WTC11 (cell line): ENCODE data around the gene DAPK1. TPM values are rescaled to one million over a fixed set of nuclear protein-coding genes. Genes with fewer than 3 reads are reported as not detected.

Source experiments
- ATAC-seq: fragments of 200-7000 bp; cut with Tn5 transposase; 2 replicates; pipeline ENCODE4 v1.10.0; 2021; ENCODE audit warnings: mild to moderate bottlenecking, moderate library complexity
- CTCF ChIA-PET: fragments of 300-600 bp; sonication (Branson Sonifier 250); formaldehyde crosslinking; loops from one replicate; lab custom pipeline; 2021; ENCODE audit warnings: antibody characterized with exemption; lab: Charles Lee
- POLR2A ChIA-PET: fragments of 350-600 bp; sonication (Branson Sonifier 250); formaldehyde crosslinking; loops from one replicate; lab custom pipeline; 2021; ENCODE audit warnings: antibody characterized with exemption; lab: Charles Lee
- DNase-seq: peaks from one replicate; pipeline ENCODE4 v3.0.0; 2021; ENCODE audit warnings: low spot score
- H3K27ac Mint-ChIP-seq: 2 replicates; pipeline ENCODE4 v1.8.0; 2021; ENCODE audit warnings: mixed read lengths
- H3K27me3 Mint-ChIP-seq: 2 replicates; pipeline ENCODE4 v1.8.0; 2021; ENCODE audit warnings: low read depth, mild to moderate bottlenecking, moderate library complexity, mixed read lengths
- H3K36me3 Mint-ChIP-seq: 2 replicates; pipeline ENCODE4 v1.8.0; 2021; ENCODE audit warnings: mixed read lengths
- H3K4me1 Mint-ChIP-seq: 2 replicates; pipeline ENCODE4 v1.8.0; 2022; ENCODE audit warnings: mixed read lengths
- H3K4me3 Mint-ChIP-seq: 2 replicates; pipeline ENCODE4 v1.8.0; 2021; ENCODE audit warnings: mild to moderate bottlenecking, moderate library complexity, mixed read lengths
- H3K9me3 Mint-ChIP-seq: 2 replicates; pipeline ENCODE4 v1.8.0; 2021; ENCODE audit warnings: mixed read lengths
- ELF4 ChIP-seq: sonication (generic); formaldehyde crosslinking; IDR thresholded peaks from 2 replicates; pipeline ENCODE4 v1.8.1; 2022; ENCODE audit warnings: low read depth, mild to moderate bottlenecking, moderate library complexity, missing genetic modification reagents
- EMX1 ChIP-seq: fragments of 250-450 bp; sonication (Bioruptor Pico); IDR thresholded peaks from 2 replicates; pipeline ENCODE4 v1.8.0; 2021; ENCODE audit warnings: mild to moderate bottlenecking
- ETV6 ChIP-seq: sonication (generic); formaldehyde crosslinking; IDR thresholded peaks from 2 replicates; pipeline ENCODE4 v1.8.1; 2022; ENCODE audit warnings: mild to moderate bottlenecking, missing genetic modification reagents
- GRHL2 ChIP-seq: fragments of 250-450 bp; sonication (Bioruptor Pico); IDR thresholded peaks from 2 replicates; pipeline ENCODE4 v1.8.0; 2022; ENCODE audit warnings: mild to moderate bottlenecking, moderate library complexity; ENCODE audit not compliant: insufficient replicate concordance, severe bottlenecking
- GTF2I ChIP-seq: fragments of 250-450 bp; sonication (Bioruptor Pico); conservative IDR thresholded peaks from 2 replicates; pipeline ENCODE4 v1.4.0; 2021; ENCODE audit warnings: mild to moderate bottlenecking
- HMGA2 ChIP-seq: fragments of 250-450 bp; sonication (Bioruptor Pico); IDR thresholded peaks from 2 replicates; pipeline ENCODE4 v1.4.0; 2021; ENCODE audit warnings: mild to moderate bottlenecking, moderate library complexity
- JUN ChIP-seq: sonication (generic); formaldehyde crosslinking; IDR thresholded peaks from 2 replicates; pipeline ENCODE4 v1.8.0; 2023; ENCODE audit warnings: mild to moderate bottlenecking, missing genetic modification reagents
- KAT7 ChIP-seq: sonication (generic); formaldehyde crosslinking; IDR thresholded peaks from 2 replicates; pipeline ENCODE4 v1.8.1; 2023; ENCODE audit warnings: missing genetic modification reagents, mild to moderate bottlenecking, borderline replicate concordance
- MYBL2 ChIP-seq: sonication (generic); formaldehyde crosslinking; IDR thresholded peaks from 2 replicates; pipeline ENCODE4 v1.8.1; 2023; ENCODE audit warnings: mild to moderate bottlenecking, moderate library complexity, missing genetic modification reagents
- NFYB ChIP-seq: sonication (generic); formaldehyde crosslinking; conservative IDR thresholded peaks from 2 replicates; pipeline ENCODE4 v1.8.0; 2022; ENCODE audit warnings: low read depth, missing genetic modification reagents
- NR1H2 ChIP-seq: sonication (generic); formaldehyde crosslinking; IDR thresholded peaks from 2 replicates; pipeline ENCODE4 v1.9.0; 2021; ENCODE audit warnings: mild to moderate bottlenecking, moderate library complexity, missing genetic modification reagents
- RORB ChIP-seq: fragments of 250-450 bp; sonication (Bioruptor Pico); IDR thresholded peaks from 2 replicates; pipeline ENCODE4 v1.9.0; 2021; ENCODE audit warnings: mild to moderate bottlenecking
- SMAD4 ChIP-seq: sonication (generic); formaldehyde crosslinking; IDR thresholded peaks from 2 replicates; pipeline ENCODE4 v1.8.0; 2022; ENCODE audit warnings: mild to moderate bottlenecking, missing genetic modification reagents
- SOX15 ChIP-seq: fragments of 250-450 bp; sonication (Bioruptor Pico); IDR thresholded peaks from 2 replicates; pipeline ENCODE4 v1.9.0; 2021; ENCODE audit warnings: mild to moderate bottlenecking
- TP53 ChIP-seq: sonication (generic); formaldehyde crosslinking; IDR thresholded peaks from 2 replicates; pipeline ENCODE4 v1.8.1; 2023; ENCODE audit warnings: mild to moderate bottlenecking, missing genetic modification reagents
- ZNF219 ChIP-seq: sonication (generic); formaldehyde crosslinking; IDR thresholded peaks from 2 replicates; pipeline ENCODE4 v1.8.0; 2023; ENCODE audit warnings: missing genetic modification reagents, mild to moderate bottlenecking, borderline replicate concordance
- total RNA-seq: library from RNA; stranded (reverse); gene quantifications from 3 replicates; pipeline ENCODE4 v1.2.3, GENCODE V29; 2021
- TF ChIP-seq, protein P1 (sequence below): sonication (generic); formaldehyde crosslinking; IDR thresholded peaks from 2 replicates; pipeline ENCODE4 v1.8.0; 2022; ENCODE audit warnings: mild to moderate bottlenecking, missing genetic modification reagents
- TF ChIP-seq, protein P2 (sequence below): sonication (generic); formaldehyde crosslinking; IDR thresholded peaks from 2 replicates; pipeline ENCODE4 v1.8.0; 2022; ENCODE audit warnings: mild to moderate bottlenecking, missing genetic modification reagents
- TF ChIP-seq, protein P3 (sequence below): sonication (generic); formaldehyde crosslinking; conservative IDR thresholded peaks from 2 replicates; pipeline ENCODE4 v1.8.1; 2022; ENCODE audit warnings: mild to moderate bottlenecking, missing genetic modification reagents
- TF ChIP-seq, protein P4 (sequence below): sonication (generic); formaldehyde crosslinking; IDR thresholded peaks from 2 replicates; pipeline ENCODE4 v1.8.0; 2022; ENCODE audit warnings: mild to moderate bottlenecking, missing genetic modification reagents
- TF ChIP-seq, protein P5 (sequence below): sonication (generic); formaldehyde crosslinking; IDR thresholded peaks from 2 replicates; pipeline ENCODE4 v1.8.1; 2023; ENCODE audit warnings: mild to moderate bottlenecking, missing genetic modification reagents, moderate library complexity

DAPK1 gene
- total RNA-seq, 1 experiment from 2014 or later, result 129 TPM

DNA sequence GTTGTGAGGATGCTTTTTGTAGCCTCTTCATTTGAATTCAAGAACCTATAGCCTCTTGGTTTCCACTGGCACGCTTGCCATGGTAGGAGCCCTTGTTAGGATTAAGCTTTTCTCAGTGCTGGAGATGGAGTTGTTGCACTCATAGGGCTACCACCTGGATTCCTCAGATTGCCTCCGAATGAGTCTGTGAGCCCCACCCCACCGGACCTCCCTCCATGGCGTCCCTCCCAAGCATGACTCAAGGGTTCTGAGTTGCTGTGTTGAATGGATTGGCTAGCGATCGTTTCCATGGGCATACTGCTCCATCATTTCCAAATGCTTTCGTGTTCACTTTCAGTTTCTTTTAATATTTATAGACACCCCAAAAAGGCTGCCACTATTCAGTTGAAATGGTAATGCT lies 69.9 kb downstream of the DAPK1 start:
- POLR2A ChIA-PET, result interaction anchor here (0.6 kb wide), 1 partner anchor 44 kb away, joined by 3 read pairs; no protein-coding TSS in a partner anchor
- H3K36me3 Mint-ChIP-seq, result peaks cover 15% of the 10 kb centered on the region
- DNase-seq (no peak), ATAC-seq (0 out of 2 replicates have a peak, but pooled peaks have one; percentile 30)
- no peaks in the 10 kb centered on the region for H3K9me3 Mint-ChIP-seq
- CTCF ChIA-PET, result no interaction called here
- no peak overlapping the region for H3K4me3 Mint-ChIP-seq
- TF ChIP-seq, protein P1, sequence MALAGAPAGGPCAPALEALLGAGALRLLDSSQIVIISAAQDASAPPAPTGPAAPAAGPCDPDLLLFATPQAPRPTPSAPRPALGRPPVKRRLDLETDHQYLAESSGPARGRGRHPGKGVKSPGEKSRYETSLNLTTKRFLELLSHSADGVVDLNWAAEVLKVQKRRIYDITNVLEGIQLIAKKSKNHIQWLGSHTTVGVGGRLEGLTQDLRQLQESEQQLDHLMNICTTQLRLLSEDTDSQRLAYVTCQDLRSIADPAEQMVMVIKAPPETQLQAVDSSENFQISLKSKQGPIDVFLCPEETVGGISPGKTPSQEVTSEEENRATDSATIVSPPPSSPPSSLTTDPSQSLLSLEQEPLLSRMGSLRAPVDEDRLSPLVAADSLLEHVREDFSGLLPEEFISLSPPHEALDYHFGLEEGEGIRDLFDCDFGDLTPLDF (CRISPR knock-in tag), result no peak
- TF ChIP-seq GRHL2 (CRISPR knock-in tag) (no peak), TP53 (CRISPR knock-in tag) (no peak)
- no peaks in the 10 kb centered on the region for H3K27me3 Mint-ChIP-seq
- no peak overlapping the region for H3K27ac Mint-ChIP-seq
- H3K4me1 Mint-ChIP-seq, result peaks cover 84% of the 10 kb centered on the region

DNA sequence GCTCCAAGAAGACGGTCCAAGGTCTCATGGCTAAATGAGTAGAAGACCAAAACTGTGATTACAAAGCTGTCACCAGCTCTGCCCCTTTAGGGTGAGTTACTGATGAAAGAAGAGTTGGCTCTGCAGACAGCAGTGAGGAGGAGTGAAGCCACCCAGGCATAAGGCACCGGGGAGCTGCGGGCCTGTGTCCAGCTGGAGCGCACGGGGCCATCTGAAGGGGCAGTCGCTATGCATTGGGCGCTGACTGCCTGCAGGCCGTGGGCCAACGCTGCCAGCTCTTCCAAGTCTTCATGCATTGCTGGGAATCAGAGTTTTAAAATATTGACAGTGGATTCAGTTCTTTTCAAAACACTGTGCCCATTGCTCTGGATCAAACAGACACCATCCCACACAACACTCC lies 70.3 kb downstream of the DAPK1 start:
- POLR2A ChIA-PET, result interaction anchor here (0.6 kb wide), 1 partner anchor 43 kb away, joined by 3 read pairs; no protein-coding TSS in a partner anchor
- no peak for DNase-seq
- Mint-ChIP-seq H3K27ac (no peak overlapping the region), H3K36me3 (peaks cover 14% of the 10 kb centered on the region), H3K27me3 (no peaks in the 10 kb centered on the region), H3K4me1 (peaks cover 87% of the 10 kb centered on the region), H3K4me3 (no peak overlapping the region), H3K9me3 (no peaks in the 10 kb centered on the region)
- no peak for TF ChIP-seq HMGA2 (CRISPR knock-in tag)
- TF ChIP-seq, protein P2, sequence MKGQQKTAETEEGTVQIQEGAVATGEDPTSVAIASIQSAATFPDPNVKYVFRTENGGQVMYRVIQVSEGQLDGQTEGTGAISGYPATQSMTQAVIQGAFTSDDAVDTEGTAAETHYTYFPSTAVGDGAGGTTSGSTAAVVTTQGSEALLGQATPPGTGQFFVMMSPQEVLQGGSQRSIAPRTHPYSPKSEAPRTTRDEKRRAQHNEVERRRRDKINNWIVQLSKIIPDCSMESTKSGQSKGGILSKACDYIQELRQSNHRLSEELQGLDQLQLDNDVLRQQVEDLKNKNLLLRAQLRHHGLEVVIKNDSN (CRISPR knock-in tag), result no peak
- no peak for TF ChIP-seq MYBL2
- TF ChIP-seq KAT7 (CRISPR knock-in tag), result no peak
- no peak for TF ChIP-seq ZNF219 (CRISPR knock-in tag)
- TF ChIP-seq JUN, result no peak
- TF ChIP-seq ETV6 (CRISPR knock-in tag), result no peak
- TF ChIP-seq SOX15 (CRISPR knock-in tag), result no peak
- no peak for TF ChIP-seq EMX1
- TF ChIP-seq, protein P3, sequence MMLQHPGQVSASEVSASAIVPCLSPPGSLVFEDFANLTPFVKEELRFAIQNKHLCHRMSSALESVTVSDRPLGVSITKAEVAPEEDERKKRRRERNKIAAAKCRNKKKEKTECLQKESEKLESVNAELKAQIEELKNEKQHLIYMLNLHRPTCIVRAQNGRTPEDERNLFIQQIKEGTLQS (CRISPR knock-in tag), result no peak
- TF ChIP-seq, protein P4, sequence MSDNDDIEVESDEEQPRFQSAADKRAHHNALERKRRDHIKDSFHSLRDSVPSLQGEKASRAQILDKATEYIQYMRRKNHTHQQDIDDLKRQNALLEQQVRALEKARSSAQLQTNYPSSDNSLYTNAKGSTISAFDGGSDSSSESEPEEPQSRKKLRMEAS (CRISPR knock-in tag), result no peak
- ATAC-seq, result no peak; the same call in none of the 2 replicates
- CTCF ChIA-PET, result no interaction called here

DNA sequence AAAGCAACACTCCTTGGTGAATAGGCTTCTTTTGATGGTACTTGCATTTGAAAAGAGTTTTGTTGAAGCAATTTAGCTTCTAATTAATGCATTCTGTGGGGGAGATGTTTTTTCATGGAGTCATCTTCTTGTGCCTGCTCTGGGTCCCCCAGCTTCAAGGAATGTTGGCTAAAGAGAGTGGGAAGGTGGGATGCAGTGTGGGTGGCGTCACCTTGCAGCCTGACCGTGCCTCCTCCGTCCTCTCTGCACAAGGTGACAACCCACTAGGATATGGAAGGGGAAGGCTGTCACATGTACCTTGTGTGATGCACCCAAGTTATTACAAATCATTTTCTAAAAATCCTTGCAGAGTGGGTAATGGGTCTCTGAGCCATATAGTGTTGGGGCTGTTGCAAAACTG lies 70.7 kb downstream of the DAPK1 start:
- ATAC-seq, result no peak
- Mint-ChIP-seq H3K27me3 (no peaks in the 10 kb centered on the region), H3K27ac (no peak overlapping the region), H3K36me3 (peaks cover 10% of the 10 kb centered on the region), H3K4me3 (no peak overlapping the region), H3K4me1 (peaks cover 88% of the 10 kb centered on the region), H3K9me3 (no peaks in the 10 kb centered on the region)
- ChIA-PET POLR2A (no interaction called here), CTCF (no interaction called here)
- no peak for TF ChIP-seq GTF2I (CRISPR knock-in tag)
- TF ChIP-seq, protein P5, sequence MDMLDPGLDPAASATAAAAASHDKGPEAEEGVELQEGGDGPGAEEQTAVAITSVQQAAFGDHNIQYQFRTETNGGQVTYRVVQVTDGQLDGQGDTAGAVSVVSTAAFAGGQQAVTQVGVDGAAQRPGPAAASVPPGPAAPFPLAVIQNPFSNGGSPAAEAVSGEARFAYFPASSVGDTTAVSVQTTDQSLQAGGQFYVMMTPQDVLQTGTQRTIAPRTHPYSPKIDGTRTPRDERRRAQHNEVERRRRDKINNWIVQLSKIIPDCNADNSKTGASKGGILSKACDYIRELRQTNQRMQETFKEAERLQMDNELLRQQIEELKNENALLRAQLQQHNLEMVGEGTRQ (CRISPR knock-in tag), result no peak
- no peak for TF ChIP-seq RORB
- no peak for TF ChIP-seq ELF4 (CRISPR knock-in tag)
- no peak for TF ChIP-seq GRHL2 (CRISPR knock-in tag)
- no peak for TF ChIP-seq SMAD4 (CRISPR knock-in tag)
- no peak for TF ChIP-seq NR1H2 (CRISPR knock-in tag)
- no peak for TF ChIP-seq NFYB
- no peak for DNase-seq
